ENCODE measurements around the gene FAR2.

FAR2 gene

GRCh38 chr12:29208936-29209701 is 60.0 kb downstream of the FAR2 start:
- DNase-seq = no peak

GRCh38 chr12:29211696-29212095 is 62.6 kb downstream of the FAR2 start:
- DNase-seq = no peak

- DNase-seq = no peak
Observed at GRCh38 chr12:29212682-29213403, 63.8 kb downstream of the FAR2 start.

DNA sequence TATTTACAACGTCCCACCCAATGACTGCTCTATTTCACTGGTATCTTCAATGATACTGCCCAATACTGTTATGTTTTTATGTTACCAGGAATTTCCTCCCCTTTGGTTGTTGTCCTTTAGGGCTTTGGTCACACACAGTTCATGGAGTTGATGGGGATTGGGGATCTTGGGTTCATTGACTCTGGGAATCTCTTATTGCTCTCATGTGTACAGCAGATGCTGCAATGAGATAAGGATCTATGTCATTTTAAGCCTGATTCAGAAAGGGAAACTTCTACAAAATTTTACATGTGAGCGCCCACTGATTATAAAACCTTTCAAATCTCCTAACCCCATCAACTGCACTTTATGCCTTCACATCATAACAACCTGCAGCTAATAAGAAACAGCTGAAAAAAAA is 67.2 kb downstream of the FAR2 start:
- no peak for DNase-seq

DNA sequence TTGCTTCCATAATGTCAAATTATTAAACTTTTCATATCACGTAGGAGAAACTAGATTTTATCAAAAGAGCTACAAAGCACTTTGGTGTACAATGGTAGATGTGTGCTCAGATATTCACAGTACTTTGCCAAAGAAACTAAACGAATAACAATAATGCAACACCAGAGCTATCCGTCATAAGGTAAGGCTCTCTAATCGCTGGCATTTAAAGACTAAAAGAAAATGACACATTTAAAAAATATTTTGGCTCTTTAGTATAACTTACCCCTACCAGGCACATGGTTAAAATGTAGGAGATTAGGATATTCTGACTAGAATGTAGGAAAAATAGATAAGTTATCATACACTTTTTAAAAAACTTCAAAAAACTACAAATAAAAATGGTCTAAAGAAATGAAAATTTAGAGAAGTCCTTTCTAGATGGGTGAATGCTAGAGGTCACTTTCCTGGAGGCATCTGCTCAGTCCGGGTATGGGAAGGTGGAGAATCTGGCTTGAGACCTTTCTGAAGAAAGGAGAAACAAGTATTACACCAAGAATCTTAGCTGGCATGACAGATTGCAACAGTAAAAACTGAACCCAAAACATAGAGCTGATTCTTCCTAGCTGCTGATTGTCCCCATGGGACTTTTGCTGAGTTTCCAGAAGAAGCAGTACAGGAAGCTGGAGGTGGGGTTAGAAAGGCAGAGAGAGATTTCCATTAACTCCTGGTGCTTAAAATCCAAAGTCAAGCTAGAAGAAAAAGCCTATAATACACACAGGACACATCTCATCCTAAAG is 67.9 kb downstream of the FAR2 start:
- DNase-seq = no peak

- peak; percentile 34 for DNase-seq
Observed at GRCh38 chr12:29220632-29221336, 71.7 kb downstream of the FAR2 start.

- DNase-seq = no peak
Observed at GRCh38 chr12:29222200-29222599, 73.1 kb downstream of the FAR2 start.

GRCh38 chr12:29223426-29223825 is 74.3 kb downstream of the FAR2 start:
- no peak for DNase-seq

DNA sequence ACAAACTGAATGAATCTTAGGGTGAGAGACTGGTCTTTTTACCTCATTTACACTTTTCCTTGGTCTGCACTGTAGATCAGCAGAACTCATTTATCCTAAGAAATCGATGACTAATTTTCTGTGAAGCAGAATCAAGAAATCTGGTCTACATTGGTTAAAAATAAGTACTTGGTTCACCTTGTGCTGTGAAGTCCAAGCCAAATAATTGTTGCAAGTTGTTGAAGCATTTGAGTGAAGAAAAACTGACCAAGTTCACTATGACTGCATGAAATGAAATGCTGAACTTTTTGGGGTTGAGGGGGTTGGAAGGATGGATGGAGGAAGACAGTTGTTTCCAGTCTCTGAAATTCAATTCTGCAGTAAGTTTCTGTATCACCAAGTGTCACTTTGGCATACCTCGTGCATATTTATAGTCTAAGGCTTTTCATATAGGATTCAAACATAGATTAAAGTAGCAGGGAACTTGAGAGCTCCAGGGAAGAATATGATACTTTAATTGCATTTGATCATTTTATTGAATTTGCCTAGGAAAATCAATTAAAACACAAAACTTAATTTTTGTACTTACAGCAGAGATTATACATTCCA is 75.0 kb downstream of the FAR2 start:
- no peak for DNase-seq

- no peak for DNase-seq
Observed at GRCh38 chr12:29224572-29224971, 75.5 kb downstream of the FAR2 start.

- no peak for DNase-seq
Observed at GRCh38 chr12:29225834-29226233, 76.8 kb downstream of the FAR2 start.

DNA sequence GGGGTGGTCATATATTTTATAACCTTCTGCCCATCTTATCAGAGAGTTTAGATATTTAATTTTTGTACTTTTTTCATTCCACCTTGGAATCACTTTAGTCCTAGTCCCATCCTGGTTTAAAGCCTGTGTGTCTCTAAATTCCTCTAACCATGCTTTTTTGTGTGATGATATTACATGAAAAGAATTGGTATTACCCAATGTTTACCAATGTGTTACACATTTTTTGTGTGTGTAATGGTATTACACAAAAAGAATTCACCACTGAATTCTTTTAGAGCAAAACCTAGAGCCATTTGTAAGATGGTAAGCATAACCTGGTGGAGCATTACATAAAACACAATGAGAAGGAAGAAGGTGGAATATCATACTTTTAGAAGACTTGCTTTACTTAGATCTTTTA is 77.5 kb downstream of the FAR2 start:
- no peak for DNase-seq

DNA sequence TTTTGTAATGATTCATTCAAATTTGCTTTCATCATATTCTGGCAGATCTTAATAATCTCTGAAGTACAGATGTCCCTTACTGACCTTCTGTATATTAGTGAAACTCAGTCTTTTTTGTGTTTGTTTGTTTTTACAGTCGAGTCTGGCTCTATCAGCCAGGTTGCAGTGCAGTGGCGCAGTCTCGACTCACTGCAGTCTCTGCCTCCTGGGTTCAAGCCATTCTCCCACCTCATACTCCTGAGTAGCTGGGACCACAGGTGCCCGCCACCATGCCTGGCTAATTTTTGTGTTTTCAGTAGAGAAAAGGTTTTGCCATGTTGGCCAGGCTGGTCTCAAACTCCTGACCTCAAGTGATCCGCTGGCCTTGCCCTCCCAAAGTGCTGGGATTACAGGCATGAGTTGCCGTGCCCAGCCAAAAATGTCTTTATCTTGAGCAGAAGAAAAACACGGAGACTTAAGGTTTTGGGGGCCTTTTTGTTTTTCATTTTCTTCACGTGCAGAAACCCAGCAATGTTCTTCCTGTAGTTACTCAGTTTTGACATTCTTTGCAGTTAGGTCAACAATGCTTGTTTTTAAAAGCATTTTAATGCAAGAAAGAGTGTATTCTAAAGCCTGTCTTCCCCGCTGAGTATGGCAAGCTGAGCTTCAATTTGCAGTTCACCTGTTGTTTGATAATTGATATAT is 79.5 kb downstream of the FAR2 start:
- DNase-seq = no peak

DNA sequence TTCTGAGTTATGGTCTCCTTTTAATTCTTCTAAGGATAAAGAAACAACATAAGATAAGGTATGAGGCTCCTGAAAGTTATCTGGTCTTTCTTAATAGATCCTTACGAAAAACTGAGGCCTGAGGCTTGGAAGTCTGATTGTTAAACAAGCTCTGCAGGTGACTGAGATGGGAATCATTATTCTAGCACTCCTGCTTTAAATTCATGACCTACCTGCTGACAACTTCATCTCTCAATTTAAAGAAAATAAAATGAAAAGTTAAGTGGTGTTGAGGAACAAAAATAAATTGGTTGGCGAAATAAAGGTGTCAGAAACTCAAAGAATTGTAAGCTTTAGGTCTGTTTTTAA is 80.1 kb downstream of the FAR2 start:
- no peak for DNase-seq

- no peak for DNase-seq
Observed at GRCh38 chr12:29229937-29230336, 80.9 kb downstream of the FAR2 start.

GRCh38 chr12:29230800-29231560 is 81.9 kb downstream of the FAR2 start:
- no peak for DNase-seq

DNA sequence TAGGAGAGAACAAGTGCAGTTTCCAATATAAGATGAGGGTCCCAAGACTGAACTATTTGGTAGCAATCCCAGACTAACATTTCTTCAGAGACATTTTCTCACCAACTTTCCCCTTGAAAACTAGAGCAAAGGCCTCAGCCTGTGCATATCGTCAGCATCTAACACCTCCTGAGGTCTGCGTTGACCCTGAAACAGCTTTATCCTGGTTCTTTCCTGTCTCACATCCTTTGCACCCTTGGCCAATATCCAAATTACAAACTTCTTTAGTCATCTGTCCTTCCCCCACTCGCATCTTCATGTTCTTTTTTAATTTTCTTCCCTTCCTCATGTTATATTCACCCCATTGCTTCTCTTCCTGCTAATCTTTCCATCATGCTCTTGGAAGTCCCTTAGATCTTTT is 83.0 kb downstream of the FAR2 start:
- DNase-seq = no peak

DNA sequence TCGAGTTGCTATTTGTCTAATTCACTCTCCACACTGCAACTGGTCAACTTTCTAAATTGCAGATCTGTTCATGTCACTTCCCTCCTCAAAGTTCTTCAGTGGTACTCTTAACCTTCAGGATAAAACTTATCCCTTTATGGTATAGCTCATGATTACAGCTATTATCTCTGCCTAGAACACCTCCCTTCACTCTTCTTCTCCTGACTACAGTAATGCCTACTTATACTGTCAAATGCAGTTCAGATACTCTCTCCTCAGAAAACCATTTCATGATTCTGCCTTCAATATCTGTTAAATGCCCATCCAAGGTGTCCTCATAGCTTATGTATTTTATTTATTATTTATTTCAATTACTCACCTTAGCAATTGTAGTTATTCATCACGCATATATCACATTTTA is 85.5 kb downstream of the FAR2 start:
- no peak for DNase-seq

- DNase-seq = no peak
Observed at GRCh38 chr12:29234965-29235626, 86.0 kb downstream of the FAR2 start.

GRCh38 chr12:29238822-29239291 is 89.8 kb downstream of the FAR2 start:
- DNase-seq = no peak

DNA sequence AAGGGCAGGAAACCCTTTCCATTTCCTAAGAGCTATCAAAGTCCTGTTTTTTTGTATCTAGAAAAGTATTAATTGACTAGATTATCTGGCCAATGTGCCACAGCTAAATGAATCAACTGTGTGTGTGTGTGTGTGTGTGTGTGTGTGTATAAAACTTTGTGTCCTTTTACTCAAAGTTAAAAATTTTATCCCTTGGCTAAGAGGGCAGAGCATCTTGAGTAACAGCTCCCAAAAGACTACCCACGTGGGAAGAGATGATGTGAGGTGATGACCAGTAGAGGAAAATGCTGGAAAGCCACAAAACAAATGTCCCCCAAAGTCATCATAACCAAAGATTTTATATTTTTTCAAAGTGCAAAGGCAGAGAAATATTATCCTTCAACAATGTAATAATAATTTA is 90.3 kb downstream of the FAR2 start:
- no peak for DNase-seq

Measured in SHP77 treated with DMSO at 0.1 percent for 48 hours (cell line).